ENCODE results near the gene EPHB1.

Gene EPHB1

DNA sequence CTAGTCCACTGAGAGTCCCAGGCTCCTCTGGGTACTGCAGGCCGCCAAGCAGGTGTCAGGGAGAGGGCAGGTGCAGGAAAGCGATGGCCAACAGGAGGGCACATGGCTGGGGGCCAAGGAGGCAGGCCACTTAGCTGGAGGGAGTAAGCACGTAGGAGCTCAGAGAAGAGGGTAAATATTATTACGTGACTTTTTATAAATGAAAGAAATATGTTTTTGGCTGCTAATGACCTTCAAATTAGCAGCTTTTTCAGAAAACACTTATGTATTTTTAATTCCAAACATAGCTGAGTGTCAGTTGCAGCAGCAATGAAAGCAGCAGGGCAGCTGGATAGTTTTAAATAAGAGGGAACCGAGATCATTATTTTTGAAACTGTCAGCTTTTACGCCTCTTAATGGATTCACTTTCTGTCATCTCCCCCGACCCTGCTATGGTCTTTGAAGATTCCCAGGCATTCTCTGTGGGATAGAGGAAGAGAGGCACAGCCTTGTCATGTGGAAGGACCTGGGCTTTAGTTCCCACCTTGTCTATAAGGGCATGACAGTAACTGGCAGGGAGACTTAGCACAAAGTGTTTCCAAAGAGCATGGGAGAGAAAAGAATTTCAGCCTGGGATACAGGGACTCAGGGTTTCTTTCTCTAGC, 477.1 kb downstream of the EPHB1 start:
- no peaks in the 10 kb centered on the region for H3K36me3 ChIP-seq (ENCODE audit: control insufficient read depth, insufficient read depth, low read length)
- no peaks in the 10 kb centered on the region for H3K27me3 ChIP-seq (ENCODE audit: control insufficient read depth, insufficient read depth, low read length, poor library complexity, severe bottlenecking)
- H3K9me3 ChIP-seq (ENCODE audit: control insufficient read depth, low read length), result no peaks in the 10 kb centered on the region
- peaks cover 29% of the 10 kb centered on the region for H3K4me1 ChIP-seq (ENCODE audit: control insufficient read depth, insufficient read depth, low read length)
- WGBS, 2 experiments, result 64 to 67% methylated on average over 7 of the region's 7 CpGs
- H3K4me3 ChIP-seq (ENCODE audit: insufficient read depth, low read depth, low read length), result no peak overlapping the region
- H3K27ac ChIP-seq (ENCODE audit: insufficient read depth, low read depth, low read length, poor library complexity, severe bottlenecking), result no peak overlapping the region

DNA sequence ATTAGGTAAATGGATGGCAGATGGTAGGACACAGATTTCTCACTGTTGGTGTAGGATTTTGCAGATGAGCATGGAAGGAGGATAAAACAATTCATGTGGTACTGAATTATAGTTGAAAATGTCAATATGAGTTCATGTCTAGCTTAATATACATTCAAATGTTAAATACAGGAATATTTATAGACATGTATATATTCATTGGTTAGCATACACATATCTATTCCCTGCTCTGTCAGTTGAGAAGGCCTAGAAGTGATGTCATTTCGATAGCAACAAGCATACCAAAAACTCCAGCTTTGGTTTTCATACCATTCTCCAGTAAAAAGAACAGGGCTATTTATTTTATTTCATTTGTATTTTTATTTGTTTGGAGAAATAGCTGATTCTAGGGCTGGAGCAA, 497.1 kb downstream of the EPHB1 start:
- Histone ChIP-seq H3K27ac (ENCODE audit: insufficient read depth, low read depth, low read length, poor library complexity, severe bottlenecking) (no peak overlapping the region), H3K4me3 (ENCODE audit: insufficient read depth, low read depth, low read length) (no peak overlapping the region), H3K4me1 (ENCODE audit: control insufficient read depth, insufficient read depth, low read length) (no peaks in the 10 kb centered on the region), H3K27me3 (ENCODE audit: control insufficient read depth, insufficient read depth, low read length, poor library complexity, severe bottlenecking) (no peaks in the 10 kb centered on the region), H3K36me3 (ENCODE audit: control insufficient read depth, insufficient read depth, low read length) (no peaks in the 10 kb centered on the region), H3K9me3 (ENCODE audit: control insufficient read depth, low read length) (no peaks in the 10 kb centered on the region)
- 91 to 100% methylated on average over 1 of the region's 1 CpG for WGBS, 2 experiments

- no peaks in the 10 kb centered on the region for H3K36me3 ChIP-seq (ENCODE audit: control insufficient read depth, insufficient read depth, low read length)
- H3K9me3 ChIP-seq (ENCODE audit: control insufficient read depth, low read length), result no peaks in the 10 kb centered on the region
- 66 to 70% methylated on average over 2 of the region's 2 CpGs for WGBS, 2 experiments
- no peak overlapping the region for H3K4me3 ChIP-seq (ENCODE audit: insufficient read depth, low read depth, low read length)
- no peaks in the 10 kb centered on the region for H3K27me3 ChIP-seq (ENCODE audit: control insufficient read depth, insufficient read depth, low read length, poor library complexity, severe bottlenecking)
- no peak overlapping the region for H3K27ac ChIP-seq (ENCODE audit: insufficient read depth, low read depth, low read length, poor library complexity, severe bottlenecking)
- H3K4me1 ChIP-seq (ENCODE audit: control insufficient read depth, insufficient read depth, low read length), result no peaks in the 10 kb centered on the region
These were observed 506.6 kb downstream of the EPHB1 start for GRCh38 chr3:135301670-135302069.

GRCh38 chr3:135304378-135304777, 509.3 kb downstream of the EPHB1 start:
- Histone ChIP-seq H3K4me1 (ENCODE audit: control insufficient read depth, insufficient read depth, low read length) (no peaks in the 10 kb centered on the region), H3K36me3 (ENCODE audit: control insufficient read depth, insufficient read depth, low read length) (no peaks in the 10 kb centered on the region), H3K27ac (ENCODE audit: insufficient read depth, low read depth, low read length, poor library complexity, severe bottlenecking) (no peak overlapping the region), H3K4me3 (ENCODE audit: insufficient read depth, low read depth, low read length) (no peak overlapping the region), H3K9me3 (ENCODE audit: control insufficient read depth, low read length) (no peaks in the 10 kb centered on the region), H3K27me3 (ENCODE audit: control insufficient read depth, insufficient read depth, low read length, poor library complexity, severe bottlenecking) (no peaks in the 10 kb centered on the region)
- 95 to 100% methylated on average over 1 of the region's 1 CpG for WGBS, 2 experiments
